GM19240 (cell line): ENCODE measurements around the gene THSD8.

Source experiments
- DNase-seq: peaks from one replicate; pipeline ENCODE4 v3.0.0; 2011; ENCODE audit warnings: low spot score; ENCODE audit not compliant: insufficient read length

THSD8 gene

DNA sequence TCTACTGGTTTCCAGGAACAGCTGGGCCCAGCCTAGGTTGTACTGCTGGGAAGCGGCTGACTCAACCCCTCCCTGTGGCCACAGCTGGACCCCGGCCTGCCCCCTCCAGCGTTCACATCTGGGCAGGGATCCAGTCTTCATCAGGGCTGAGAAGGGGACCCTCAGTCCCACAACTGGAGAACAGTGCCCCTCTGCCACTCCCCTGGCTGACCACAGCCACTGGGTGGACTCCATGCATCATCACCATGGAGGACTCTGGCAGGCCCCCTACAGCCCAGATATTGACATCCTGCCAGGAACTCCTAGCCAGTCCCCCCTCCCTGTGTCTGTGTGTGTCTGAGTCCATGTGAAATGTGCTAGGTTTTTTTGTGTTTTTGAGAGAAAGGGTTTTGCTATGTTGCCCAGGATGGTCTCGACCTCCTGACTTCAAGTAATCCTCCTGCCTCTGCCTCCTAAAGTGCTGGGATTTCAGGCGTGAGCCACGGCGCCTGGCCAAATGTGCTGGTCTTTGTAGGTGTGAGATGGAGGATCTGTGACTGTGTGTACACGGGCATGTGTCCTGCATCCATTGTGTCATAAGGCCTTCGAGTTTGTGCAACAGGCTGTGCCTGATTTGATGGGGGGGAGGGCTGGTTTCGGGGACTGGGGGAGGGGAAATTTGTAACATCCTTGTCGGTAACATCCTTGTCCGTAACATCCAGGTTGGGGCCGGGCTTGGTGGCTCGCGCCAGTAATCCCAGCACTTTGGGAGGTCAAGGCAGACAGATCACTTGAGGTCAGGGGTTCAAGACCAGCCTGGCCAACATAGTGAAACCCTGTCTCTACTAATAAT lies 22.5 kb upstream of the THSD8 start:
- no peak for DNase-seq

DNA sequence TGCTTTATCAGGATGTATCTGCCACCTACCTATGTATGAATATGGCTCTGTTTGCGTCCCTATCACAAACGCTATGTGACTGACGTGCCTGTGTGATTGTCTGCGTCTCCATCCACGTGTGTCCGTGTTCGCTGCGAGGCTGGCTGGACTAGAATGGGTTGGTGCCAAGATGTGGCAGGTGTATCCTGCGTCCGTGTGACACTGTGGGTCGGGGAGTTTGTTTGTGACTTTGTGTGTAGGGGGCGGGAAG lies 19.8 kb upstream of the THSD8 start:
- no peak for DNase-seq

DNA sequence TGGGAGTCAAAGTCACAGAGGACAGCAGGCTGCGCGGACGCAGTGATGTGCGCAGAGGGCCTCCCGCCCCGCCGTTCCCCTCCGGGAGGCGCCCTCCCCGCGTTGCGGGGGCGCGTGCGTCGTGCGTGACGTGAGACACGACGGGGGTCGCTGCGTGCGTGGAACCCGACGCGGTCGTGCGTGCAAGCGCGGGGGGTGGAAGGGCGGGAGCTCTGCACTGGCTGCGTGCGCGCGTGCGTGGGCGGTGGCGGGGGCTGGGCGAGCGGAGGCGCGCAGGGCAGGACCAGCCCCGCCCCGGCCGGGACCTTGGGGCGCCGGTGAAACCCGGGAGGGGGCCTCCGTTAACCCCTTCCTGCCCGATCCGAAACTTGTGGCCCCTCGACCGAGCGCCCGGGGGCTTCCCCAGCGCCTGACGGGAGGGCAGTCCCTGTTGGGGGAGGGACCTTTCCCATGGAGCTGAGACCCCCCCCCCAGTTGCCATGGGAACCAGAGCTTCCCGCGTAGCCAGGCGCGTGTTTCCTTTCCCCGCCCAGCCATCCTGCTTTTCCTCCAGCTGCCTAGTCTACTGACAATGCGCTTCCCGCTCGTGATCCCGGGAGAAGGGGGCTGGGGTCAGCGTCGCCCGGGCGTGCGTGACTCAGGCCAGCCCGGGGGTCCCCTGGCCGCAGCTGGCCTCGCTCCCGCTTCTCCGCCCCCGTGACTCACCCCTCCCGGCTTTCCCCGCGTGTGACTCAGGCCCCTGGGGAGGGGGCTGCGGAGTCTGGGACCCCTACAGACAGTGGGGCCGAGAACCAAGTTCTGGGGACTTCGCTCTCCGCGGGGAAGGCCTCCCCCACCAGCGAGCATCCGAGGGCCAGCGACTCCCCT lies 19.2 kb upstream of the THSD8 start:
- DNase-seq: no peak

DNA sequence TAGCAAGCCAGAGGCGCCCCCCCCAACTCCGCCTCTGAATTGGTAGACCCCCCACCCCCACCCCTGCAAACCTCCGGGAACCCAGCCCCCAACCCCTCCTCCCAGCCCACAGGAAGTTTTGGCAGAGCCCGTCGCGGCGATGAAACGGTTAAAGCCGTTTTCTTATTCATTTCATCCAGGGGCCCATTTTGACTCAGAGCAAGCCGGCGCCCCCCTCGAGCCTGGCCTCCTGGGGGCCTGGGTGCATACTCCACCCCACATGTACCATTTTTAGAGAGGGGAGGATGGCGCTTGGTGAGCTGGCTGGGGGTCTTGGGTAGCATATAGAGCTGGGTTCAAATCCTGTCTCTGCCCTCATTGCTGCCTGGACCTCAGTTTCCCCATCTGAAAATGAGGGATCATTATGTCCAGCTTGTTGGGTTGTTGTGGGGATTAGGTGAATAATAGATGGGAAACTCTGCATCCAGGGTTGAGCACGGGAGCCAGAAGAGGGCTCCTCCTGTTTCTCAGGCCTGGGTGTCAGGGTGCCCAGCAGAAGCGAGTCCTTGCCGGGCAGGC lies 18.5 kb upstream of the THSD8 start:
- DNase-seq: no peak

DNA sequence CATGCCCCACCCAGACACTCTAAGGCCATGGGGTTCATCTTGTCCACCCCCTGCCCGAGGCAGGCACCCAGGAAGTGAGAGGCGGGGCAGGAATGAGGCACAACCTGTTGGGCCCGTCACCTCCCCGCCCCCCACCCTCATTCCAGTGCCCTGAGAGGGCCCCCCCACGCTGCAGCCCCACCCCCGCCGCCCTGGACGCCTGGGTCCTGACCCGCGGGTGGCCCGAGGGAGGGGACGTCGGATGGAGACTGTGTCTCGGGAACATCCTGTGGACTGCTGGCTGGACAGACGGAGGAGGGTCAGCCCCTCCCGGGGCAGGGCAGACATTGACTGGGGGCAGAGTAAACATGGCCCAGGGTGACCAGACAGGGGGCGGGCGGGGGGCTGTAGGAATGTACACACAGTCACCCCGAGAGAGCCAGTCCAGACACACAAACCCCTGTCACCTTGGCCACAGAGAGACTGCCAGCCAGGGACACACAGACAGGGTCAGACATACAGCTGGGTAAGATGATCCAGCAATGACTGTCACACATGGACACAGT lies 17.9 kb upstream of the THSD8 start:
- no peak for DNase-seq

DNA sequence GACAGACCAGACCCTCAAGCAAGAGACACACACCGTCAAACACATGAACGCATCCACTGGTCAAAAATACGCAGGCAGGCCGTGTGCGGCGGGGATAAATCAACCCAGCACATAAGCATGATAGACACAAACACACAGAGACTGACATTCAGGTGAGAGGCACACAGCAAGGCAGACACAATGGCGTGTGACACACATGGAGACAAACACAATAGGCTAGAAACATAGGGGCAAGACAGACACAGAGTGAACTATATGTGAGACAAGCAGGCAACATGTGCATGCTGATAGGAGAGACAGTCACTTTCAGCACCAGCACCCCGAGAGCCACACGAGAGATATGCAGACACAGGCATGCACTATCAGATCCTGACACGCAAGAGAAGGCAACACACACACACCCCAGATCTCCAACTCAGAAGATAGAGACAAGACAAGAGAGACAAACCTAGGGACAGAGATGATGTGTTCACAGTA lies 17.4 kb upstream of the THSD8 start:
- no peak for DNase-seq

DNA sequence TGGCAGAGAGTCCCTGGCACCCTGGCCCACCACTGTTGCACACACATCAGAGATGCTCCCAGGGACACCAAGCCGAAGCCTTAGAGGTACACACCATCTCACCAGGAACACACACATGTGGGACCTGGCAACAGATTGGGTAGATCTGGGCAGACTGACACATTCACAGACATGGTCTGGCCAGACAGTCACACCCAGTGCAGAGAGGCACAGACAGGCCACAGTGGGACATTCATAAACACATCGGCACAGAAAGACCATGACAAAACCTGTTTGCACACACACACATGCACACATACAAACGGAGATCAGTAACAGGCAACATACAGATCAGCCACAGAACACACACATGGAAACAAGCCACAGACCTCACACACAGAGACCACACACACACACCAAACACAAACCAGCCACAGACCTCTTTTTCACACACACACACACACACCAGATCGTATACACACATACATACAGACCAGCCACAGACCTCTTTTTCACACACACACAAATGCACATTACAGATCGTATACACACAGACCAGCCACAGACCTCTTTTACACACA lies 16.9 kb upstream of the THSD8 start:
- no peak for DNase-seq

DNA sequence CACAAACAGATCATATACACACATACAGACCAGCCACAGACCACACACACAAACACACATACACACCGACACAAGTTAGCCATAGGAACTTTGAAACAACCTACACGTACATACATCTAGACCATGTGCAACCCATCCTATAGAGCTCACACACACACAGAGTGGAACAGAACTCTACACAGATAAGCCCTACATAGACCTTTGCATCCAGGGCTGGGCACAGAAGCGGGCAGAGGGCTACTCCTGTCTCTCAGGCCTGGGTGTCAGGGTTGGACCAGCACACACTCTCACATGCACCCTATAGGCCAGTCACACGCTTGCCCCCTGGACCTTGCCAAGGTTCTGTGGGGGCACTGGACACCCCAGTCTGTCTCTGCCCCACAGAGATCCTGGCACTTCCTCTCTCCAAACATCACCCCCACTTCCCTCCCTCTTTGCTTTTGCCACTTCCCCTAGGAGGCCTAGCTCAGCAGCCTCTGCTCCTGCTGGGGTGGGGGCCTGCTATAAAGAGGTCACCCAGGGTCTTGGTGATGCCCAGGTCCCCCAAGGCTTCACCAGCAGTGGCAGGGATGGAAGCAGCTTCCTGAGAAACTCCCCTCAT lies 16.3 kb upstream of the THSD8 start:
- DNase-seq: no peak

DNA sequence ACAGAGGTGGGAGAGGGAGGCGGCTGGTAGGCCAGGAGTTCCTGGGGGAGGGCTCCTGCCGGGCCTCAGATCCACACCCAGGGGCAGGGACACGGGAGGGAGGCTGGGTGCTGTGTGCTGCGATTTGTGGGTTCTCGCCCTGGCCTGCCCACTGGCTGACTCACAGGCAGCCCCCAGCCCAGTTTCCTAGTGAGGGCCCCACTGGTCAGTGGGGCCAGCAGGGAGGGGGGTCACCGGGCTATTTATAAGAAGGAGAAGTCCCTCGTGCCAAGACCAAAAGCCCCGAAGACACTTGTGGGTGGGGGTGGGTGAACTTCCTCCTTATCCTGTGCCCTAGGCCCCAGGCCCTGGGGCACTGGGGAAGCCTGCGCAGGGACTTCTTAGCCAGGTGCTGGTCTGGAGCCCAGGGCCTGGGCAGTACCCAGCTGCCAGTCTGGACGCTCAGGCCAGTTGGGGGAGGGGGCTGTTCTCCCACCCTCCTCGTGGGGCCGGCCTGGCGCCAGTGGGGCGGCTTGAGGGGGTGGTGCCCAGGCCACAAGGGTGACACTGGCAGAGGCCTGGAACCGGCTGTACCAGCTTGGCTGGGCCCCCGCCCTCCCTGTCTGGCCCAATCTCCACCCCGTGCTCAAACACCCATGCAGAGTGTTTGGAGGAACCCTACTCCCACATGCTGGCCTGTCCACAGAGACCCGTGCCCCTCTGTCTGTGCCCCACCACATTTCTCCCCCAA lies 15.6 kb upstream of the THSD8 start:
- no peak for DNase-seq

DNA sequence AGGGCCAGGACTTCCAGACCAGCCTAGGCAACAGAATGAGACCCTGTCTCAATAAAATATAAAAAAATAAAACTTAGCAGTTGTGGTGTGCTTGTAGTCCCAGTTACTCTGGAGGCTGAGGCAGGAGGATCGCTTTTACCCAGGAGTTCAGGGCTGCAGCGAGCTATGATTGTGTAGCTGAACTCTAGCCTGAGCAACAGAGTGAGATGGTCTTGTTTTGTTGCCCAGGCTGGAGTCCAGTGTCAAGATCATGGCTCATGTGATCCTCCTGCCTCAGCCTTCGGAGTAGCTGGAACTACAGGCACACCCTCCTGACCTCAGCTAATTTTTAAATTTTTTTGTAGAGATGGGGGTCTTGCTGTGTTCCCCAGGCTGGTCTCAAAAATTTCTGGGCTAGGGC lies 14.9 kb upstream of the THSD8 start:
- DNase-seq: no peak

DNA sequence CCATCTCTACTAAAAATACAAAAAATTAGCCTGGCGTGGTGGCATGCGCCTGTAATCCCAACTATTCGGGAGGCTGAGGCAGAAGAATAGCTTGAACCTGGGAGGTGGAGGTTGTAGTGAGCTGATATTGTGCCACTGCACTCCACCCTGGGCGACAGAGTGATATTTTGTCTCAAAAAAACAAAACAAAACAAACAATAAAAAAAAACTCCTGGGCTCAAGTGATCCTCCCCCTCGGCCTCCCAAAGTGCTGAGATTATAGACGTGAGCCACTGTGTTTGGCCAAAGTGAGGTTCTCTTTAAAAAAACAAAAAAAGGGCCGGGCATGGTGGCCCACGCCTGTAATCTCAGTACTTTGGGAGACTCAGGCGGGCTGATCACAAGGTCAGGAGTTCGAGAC lies 14.4 kb upstream of the THSD8 start:
- no peak for DNase-seq

DNA sequence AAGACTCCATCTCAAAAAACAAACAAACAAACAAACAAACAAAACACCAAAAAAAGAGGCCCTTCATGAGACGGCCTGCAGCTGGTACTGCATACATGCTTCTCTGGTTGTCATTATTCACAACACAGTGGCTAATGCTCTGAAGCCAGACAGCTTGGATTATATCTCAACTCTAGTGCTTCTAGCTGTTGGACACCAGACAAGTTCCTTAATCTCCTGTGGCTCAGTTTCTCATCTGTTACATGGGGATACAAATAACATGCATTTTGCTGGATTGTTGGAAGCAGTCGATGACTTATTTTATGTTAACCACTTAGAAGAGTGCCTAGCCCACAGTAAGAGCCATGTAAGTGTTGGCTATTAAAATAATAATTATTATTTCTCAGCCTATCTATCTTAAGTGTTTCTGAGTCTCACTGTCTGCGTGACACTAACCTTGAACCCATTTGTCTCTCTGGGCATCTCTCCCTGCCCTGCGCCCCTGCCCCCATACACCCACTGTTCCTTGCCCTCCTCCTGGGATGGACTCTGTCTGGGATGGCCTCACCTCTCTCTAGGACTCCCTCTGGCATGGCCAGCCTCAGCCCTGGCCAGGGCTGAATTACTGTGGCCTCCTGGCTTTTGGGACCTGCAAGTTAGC lies 13.7 kb upstream of the THSD8 start:
- DNase-seq: no peak

DNA sequence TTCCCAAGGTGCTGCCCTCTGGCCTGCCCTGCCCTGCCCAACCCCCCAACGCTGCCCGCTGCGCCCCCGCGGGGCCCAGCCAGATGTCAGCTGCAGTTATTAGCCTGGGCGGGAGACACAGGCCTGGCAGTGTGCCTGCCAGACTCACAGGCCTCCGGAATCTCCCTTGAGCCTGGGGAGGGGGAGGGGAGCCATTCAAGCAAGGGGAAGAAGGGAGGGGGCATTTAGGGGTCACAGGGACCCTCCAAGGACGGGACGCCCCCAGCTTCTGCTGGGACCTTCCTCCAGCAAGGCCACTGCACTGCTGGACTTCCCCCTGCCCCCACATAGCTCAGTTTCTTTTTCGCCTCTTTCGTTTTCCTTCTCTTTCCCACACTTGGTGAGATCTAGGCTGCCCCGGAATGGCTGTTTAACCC lies 13.2 kb upstream of the THSD8 start:
- no peak for DNase-seq

DNA sequence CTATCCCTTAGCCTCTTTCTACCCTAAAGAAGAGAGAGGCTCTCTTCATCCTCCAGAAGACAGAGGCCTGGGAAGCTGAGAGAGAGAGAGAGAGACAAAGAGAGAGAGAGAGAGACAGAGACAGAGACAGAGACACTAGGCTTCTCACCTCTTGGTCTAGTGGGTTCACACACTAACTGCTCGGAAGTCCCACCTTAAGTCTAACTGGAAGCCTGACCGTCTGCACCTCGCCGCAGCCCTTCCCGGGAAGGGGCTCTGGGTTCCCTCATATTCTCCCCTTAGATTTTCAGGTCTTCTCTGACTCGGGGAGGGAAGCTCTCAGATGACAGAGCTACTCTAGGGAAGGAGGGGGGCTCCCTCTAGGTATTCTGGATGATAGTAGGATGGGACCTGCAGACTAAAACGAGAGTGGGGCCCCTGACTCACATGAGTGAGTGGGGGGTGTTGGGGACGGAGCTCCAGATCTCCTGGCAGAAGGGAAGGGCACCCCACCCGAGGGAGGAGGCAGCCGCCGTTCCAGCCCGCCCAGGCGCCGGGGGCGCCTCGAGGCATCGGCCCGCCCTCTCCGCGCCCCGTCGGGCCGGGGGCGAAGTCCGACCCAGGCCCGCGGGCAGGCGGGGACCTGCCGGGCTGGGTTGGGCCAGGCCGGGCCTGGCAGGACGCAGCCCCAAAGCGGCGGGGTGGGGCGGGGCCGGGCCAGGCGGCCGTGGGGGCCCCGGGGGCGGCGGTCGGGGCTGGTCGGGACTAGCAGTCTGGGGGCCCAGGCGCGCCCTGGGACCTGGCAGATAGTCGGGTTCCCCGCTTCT lies 12.6 kb upstream of the THSD8 start:
- no peak for DNase-seq

DNA sequence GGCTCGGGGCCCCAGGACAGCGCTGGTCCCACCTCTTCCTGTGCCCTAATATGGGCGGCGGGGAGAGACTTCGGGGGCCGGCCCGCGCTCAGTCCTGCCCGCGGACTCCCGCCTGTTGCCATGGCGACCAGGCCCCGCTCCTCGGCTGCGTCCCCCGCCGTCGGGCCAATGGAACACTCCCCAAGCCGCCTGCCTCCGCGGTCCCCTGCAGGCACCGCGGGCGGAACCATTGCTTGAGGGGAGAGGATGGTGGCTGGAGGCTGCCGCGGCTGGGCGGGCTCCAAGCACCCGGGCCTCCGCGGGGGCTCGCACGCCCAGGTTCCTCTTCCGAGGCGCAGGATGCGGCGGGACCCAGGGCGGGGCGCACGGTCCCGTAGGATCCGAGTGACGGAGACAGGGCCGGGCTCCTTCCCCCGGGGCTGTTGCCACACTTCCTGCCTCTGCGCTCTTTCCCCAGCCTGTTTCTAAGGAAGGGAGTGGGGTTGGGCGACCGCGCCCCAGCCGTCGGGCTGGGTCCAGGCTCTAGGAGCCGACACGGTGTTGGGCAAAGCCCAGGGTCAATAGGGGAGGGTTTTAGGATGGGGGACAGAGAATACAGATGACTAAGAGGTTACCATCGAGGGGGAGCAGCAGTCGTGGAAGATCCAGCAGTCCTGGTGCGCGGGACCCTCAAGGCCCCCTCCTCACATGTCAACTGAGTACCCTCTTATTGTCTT lies 11.8 kb upstream of the THSD8 start:
- no peak for DNase-seq

DNA sequence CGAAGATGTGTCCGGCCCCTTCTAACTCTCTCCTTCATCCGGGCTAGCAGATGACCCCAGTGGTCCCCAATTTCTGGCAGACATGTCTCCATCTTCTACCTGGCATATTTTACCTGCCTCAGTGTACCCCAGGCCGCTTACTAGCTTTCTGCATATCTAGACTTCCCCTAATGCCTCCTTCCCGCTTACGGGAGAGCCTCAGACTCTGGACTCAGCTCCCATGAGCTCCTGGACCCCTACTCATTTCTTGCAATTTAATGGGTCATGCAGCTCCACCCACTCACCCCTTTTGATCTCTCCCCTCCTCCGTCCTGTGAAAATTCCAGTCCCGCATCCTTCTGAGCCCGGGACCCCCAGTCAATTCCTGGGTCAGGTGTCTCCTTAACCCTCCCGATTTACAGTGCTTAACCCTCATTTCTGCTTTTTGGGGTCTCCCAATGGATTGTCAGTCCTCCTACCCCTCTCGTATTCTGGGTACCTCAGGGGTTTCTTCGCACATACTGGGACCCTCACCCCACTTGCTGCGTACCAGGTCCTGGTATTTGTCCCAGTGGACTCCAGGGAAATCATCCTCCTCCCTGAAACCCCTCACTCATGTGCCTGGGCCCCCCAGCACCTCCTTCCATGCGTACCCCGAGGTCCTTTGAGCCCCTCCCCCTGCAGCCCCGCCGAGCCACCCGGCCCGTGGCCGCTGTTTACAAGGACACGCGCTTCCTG lies 11.1 kb upstream of the THSD8 start:
- no peak for DNase-seq

DNA sequence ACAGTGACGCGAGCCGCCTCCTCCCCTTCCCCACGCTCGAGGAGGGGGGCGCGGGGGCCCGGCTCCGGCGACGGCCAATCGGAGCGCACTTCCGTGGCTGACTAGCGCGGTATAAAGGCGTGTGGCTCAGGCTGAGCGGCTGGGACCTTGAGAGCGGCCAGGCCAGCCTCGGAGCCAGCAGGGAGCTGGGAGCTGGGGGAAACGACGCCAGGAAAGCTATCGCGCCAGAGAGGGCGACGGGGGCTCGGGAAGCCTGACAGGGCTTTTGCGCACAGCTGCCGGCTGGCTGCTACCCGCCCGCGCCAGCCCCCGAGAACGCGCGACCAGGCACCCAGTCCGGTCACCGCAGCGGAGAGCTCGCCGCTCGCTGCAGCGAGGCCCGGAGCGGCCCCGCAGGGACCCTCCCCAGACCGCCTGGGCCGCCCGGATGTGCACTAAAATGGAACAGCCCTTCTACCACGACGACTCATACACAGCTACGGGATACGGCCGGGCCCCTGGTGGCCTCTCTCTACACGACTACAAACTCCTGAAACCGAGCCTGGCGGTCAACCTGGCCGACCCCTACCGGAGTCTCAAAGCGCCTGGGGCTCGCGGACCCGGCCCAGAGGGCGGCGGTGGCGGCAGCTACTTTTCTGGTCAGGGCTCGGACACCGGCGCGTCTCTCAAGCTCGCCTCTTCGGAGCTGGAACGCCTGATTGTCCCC lies 10.4 kb upstream of the THSD8 start, which contains the start of gene JUNB:
Gene JUNB (plus strand): TSS at position 142 of the 706 bp plus-strand sequence. CDS start 286 bp downstream, at position 428.
- DNase-seq: no peak
